Keratinocyte (primary cell): ENCODE results near the gene TARM1.

Source experiments
- EZH2 ChIP-seq: IDR thresholded peaks from one replicate; pipeline ENCODE4 v1.6.1; 2012; ENCODE audit warnings: inconsistent platforms, mild to moderate bottlenecking, low read length, moderate library complexity
- TF ChIP-seq, protein P1 (sequence below), 3 experiments: IDR thresholded peaks in 1 of 3; conservative IDR thresholded peaks in 1 of 3; optimal IDR thresholded peaks in 1 of 3; 2 replicates in 2 of 3; 3 replicates in 1 of 3; pipeline versions ENCODE3 to v1.5.1; 2011; ENCODE audit warnings: low read length in 3 of 3, mild to moderate bottlenecking in 3 of 3, moderate library complexity in 2 of 3, control low read depth in 1 of 3, inconsistent platforms in 1 of 3; ENCODE audit not compliant: insufficient read depth in 2 of 3; ENCODE audit errors: extremely low read depth in 1 of 3

DNA sequence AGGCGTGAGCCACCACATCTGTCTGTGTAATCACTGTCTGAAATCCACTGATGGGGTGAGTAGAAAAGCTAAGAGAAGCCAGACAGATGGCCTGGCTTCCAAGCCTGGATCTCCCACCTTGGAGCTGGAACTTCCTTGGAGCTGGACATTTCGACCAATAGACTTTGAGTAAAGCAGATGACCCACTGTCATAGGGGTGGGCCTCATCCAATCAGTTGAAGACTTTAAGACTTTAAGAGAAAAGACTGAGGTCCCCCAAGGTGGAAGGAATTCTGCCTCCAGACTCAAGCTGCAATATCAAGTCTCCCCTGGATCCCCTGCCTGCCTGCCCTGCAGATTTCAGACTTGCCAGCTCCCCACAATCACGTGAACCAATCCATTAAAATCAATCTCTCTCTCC, 38.2 kb downstream of the TARM1 start:
- TF ChIP-seq, protein P1, sequence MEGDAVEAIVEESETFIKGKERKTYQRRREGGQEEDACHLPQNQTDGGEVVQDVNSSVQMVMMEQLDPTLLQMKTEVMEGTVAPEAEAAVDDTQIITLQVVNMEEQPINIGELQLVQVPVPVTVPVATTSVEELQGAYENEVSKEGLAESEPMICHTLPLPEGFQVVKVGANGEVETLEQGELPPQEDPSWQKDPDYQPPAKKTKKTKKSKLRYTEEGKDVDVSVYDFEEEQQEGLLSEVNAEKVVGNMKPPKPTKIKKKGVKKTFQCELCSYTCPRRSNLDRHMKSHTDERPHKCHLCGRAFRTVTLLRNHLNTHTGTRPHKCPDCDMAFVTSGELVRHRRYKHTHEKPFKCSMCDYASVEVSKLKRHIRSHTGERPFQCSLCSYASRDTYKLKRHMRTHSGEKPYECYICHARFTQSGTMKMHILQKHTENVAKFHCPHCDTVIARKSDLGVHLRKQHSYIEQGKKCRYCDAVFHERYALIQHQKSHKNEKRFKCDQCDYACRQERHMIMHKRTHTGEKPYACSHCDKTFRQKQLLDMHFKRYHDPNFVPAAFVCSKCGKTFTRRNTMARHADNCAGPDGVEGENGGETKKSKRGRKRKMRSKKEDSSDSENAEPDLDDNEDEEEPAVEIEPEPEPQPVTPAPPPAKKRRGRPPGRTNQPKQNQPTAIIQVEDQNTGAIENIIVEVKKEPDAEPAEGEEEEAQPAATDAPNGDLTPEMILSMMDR (optimal IDR thresholded peaks at IDR 0.05 in 1 of 3, IDR thresholded peaks at IDR 0.05 in 1 of 3, conservative IDR thresholded peaks at IDR 0.05 in 1 of 3; ENCODE audit: extremely low read depth in 1 of 3, insufficient read depth in 2 of 3, low read length in 3 of 3): no peak
- no peak for TF ChIP-seq EZH2
